Measurements from ENCODE around the gene FOXN3. TPM values are rescaled to one million over a fixed set of nuclear protein-coding genes. Genes with fewer than 3 reads are reported as not detected.

FOXN3 gene
- total and polyA plus RNA-seq, 9 donors, result 56.9 to 172 (median 99.2) TPM

GRCh38 chr14:89356496-89356895 is 60.5 kb downstream of the FOXN3 start:
- H3K4me3 ChIP-seq, result no peak overlapping the region
- 77 to 81% (median 79%) methylated on average over 3 of the region's 3 CpGs for WGBS, 3 donors
- TF ChIP-seq POLR2A (IDR thresholded peaks at IDR 0.05) (no peak), CTCF (IDR thresholded peaks at IDR 0.05) (no peak), EP300 (IDR thresholded peaks at IDR 0.05) (no peak)
- peaks cover 20% of the 10 kb centered on the region for H3K4me1 ChIP-seq (ENCODE audit: insufficient read depth)
- no peaks in the 10 kb centered on the region for H3K36me3 ChIP-seq
- H3K27me3 ChIP-seq, result no peaks in the 10 kb centered on the region
- no peaks in the 10 kb centered on the region for H3K9me3 ChIP-seq
- no peak for DNase-seq
- intact Hi-C loops (cut with DNase I), result no loop called here
- H3K27ac ChIP-seq, result no peak overlapping the region

GRCh38 chr14:89353766-89354113 is 63.3 kb downstream of the FOXN3 start:
- DNase-seq, result no peak
- H3K27ac ChIP-seq, result no peak overlapping the region
- no peaks in the 10 kb centered on the region for H3K9me3 ChIP-seq
- no peaks in the 10 kb centered on the region for H3K36me3 ChIP-seq
- no peak overlapping the region for H3K4me3 ChIP-seq
- intact Hi-C loops (cut with DNase I), result no loop called here
- no peak for TF ChIP-seq POLR2A (IDR thresholded peaks at IDR 0.05)
- TF ChIP-seq CTCF (IDR thresholded peaks at IDR 0.05), result no peak
- no peak for TF ChIP-seq EP300 (IDR thresholded peaks at IDR 0.05)
- WGBS, 3 donors, result 92 to 96% (median 96%) methylated on average over 3 of the region's 3 CpGs
- peaks cover 20% of the 10 kb centered on the region for H3K4me1 ChIP-seq (ENCODE audit: insufficient read depth)
- H3K27me3 ChIP-seq, result no peaks in the 10 kb centered on the region

- TF ChIP-seq CTCF (IDR thresholded peaks at IDR 0.05) (no peak), POLR2A (IDR thresholded peaks at IDR 0.05) (no peak), EP300 (IDR thresholded peaks at IDR 0.05) (no peak)
Measured at GRCh38 chr14:89352976-89353765, 63.9 kb downstream of the FOXN3 start.

GRCh38 chr14:89351516-89352404 is 65.3 kb downstream of the FOXN3 start:
- Histone ChIP-seq H3K4me3 (no peak overlapping the region), H3K4me1 (ENCODE audit: insufficient read depth) (peaks cover 19% of the 10 kb centered on the region), H3K9me3 (no peaks in the 10 kb centered on the region), H3K27ac (peak overlapping the region in 1 of 2 donors; percentile 65), H3K27me3 (no peaks in the 10 kb centered on the region), H3K36me3 (no peaks in the 10 kb centered on the region)
- intact Hi-C loops (cut with DNase I), result no loop called here
- DNase-seq, result peak; percentile 53 to 82 (median 74)
- WGBS, 3 donors, result 3 to 6% (median 3%) methylated on average over 15 of the region's 15 CpGs
- TF ChIP-seq CTCF (IDR thresholded peaks at IDR 0.05) (no peak), POLR2A (IDR thresholded peaks at IDR 0.05) (no peak), EP300 (IDR thresholded peaks at IDR 0.05) (no peak)

More at GRCh38 chr14:89352976-89353765, 63.9 kb downstream of the FOXN3 start:
- no peak for DNase-seq
- intact Hi-C loops (cut with DNase I), result no loop called here
- no peaks in the 10 kb centered on the region for H3K36me3 ChIP-seq
- peak overlapping the region in 1 of 2 donors; percentile 65 for H3K27ac ChIP-seq
- 81 to 90% (median 86%) methylated on average over 6 of the region's 6 CpGs for WGBS, 3 donors
- H3K9me3 ChIP-seq, result no peaks in the 10 kb centered on the region
- no peak overlapping the region for H3K4me3 ChIP-seq
- peaks cover 19% of the 10 kb centered on the region for H3K4me1 ChIP-seq (ENCODE audit: insufficient read depth)
- no peaks in the 10 kb centered on the region for H3K27me3 ChIP-seq

Measured in ovary (tissue), 9 donors.